SK-N-SH treated with all-trans-retinoic acid at 6 μM for 48 hours (cell line): ENCODE results near the gene TMOD3.

Experiments
- ATAC-seq: fragments of 200-7000 bp; cut with Tn5 transposase; 3 replicates; pipeline ENCODE4 v1.9.1; 2020; ENCODE audit warnings: mild to moderate bottlenecking, moderate library complexity
- ARNTL ChIP-seq: fragments of 450-650 bp; formaldehyde crosslinking; IDR thresholded peaks from 2 replicates; pipeline ENCODE4 v1.5.0; 2020; ENCODE audit warnings: low read depth, mild to moderate bottlenecking, moderate library complexity, borderline replicate concordance
- CSDC2 ChIP-seq: fragments of 250-450 bp; sonication (Bioruptor Pico); IDR thresholded peaks from 2 replicates; pipeline ENCODE4 v1.5.0; 2020; ENCODE audit warnings: mild to moderate bottlenecking, moderate library complexity
- ESRRG ChIP-seq: fragments of 250-450 bp; sonication (Bioruptor Pico); IDR thresholded peaks from 2 replicates; pipeline ENCODE4 v1.6.1; 2021; ENCODE audit warnings: mild to moderate bottlenecking
- GLIS3 ChIP-seq: fragments of 250-450 bp; sonication (Bioruptor Pico); IDR thresholded peaks from 2 replicates; pipeline ENCODE4 v1.5.0; 2020; ENCODE audit warnings: mild to moderate bottlenecking, moderate library complexity
- ISL1 ChIP-seq: fragments of 250-450 bp; sonication (Bioruptor Pico); IDR thresholded peaks from 2 replicates; pipeline ENCODE4 v2.1.2; 2022; ENCODE audit warnings: mild to moderate bottlenecking, moderate library complexity
- OSR1 ChIP-seq: fragments of 250-450 bp; sonication (Bioruptor Pico); IDR thresholded peaks from 2 replicates; pipeline ENCODE4 v1.8.0; 2022; ENCODE audit warnings: moderate library complexity, mild to moderate bottlenecking, inconsistent platforms
- PPARA ChIP-seq: fragments of 250-450 bp; sonication (Bioruptor Pico); IDR thresholded peaks from 2 replicates; pipeline ENCODE4 v1.5.0; 2020; ENCODE audit warnings: mild to moderate bottlenecking, borderline replicate concordance
- RARB ChIP-seq: fragments of 250-450 bp; sonication (Bioruptor Pico); IDR thresholded peaks from 2 replicates; pipeline ENCODE4 v1.8.0; 2021; ENCODE audit warnings: mild to moderate bottlenecking, moderate library complexity
- SNAI2 ChIP-seq: fragments of 250-450 bp; sonication (Bioruptor Pico); IDR thresholded peaks from 2 replicates; pipeline ENCODE4 v1.5.0; 2020; ENCODE audit warnings: mild to moderate bottlenecking, moderate library complexity
- TCF4 ChIP-seq: fragments of 250-450 bp; sonication (Bioruptor Pico); IDR thresholded peaks from 2 replicates; pipeline ENCODE4 v1.8.0; 2021; ENCODE audit warnings: mild to moderate bottlenecking, moderate library complexity, borderline replicate concordance
- TOX ChIP-seq: fragments of 250-450 bp; sonication (Bioruptor Pico); IDR thresholded peaks from 2 replicates; pipeline ENCODE4 v1.8.0; 2021; ENCODE audit warnings: mild to moderate bottlenecking, moderate library complexity, borderline replicate concordance
- ZC3H10 ChIP-seq: fragments of 250-450 bp; sonication (Bioruptor Pico); IDR thresholded peaks from 2 replicates; pipeline ENCODE4 v1.5.1; 2021; ENCODE audit warnings: mild to moderate bottlenecking, moderate library complexity
- ZFP3 ChIP-seq: fragments of 250-450 bp; sonication (Bioruptor Pico); IDR thresholded peaks from 2 replicates; pipeline ENCODE4 v1.5.0; 2020; ENCODE audit warnings: mild to moderate bottlenecking, moderate library complexity
- ZNF565 ChIP-seq: fragments of 450-650 bp; formaldehyde crosslinking; conservative IDR thresholded peaks from 2 replicates; pipeline ENCODE4 v1.5.0; 2020; ENCODE audit warnings: low read depth, mild to moderate bottlenecking, moderate library complexity
- ZNF70 ChIP-seq: fragments of 450-650 bp; formaldehyde crosslinking; IDR thresholded peaks from 2 replicates; pipeline ENCODE4 v1.5.0; 2020; ENCODE audit warnings: mild to moderate bottlenecking, moderate library complexity
- ZNF8 ChIP-seq: fragments of 450-650 bp; formaldehyde crosslinking; IDR thresholded peaks from 2 replicates; pipeline ENCODE4 v1.5.0; 2020; ENCODE audit warnings: mild to moderate bottlenecking, moderate library complexity
- TF ChIP-seq, protein P1 (sequence below): fragments of 250-450 bp; sonication (Bioruptor Pico); IDR thresholded peaks from 2 replicates; pipeline ENCODE4 v1.8.0; 2021; ENCODE audit warnings: low read depth, mild to moderate bottlenecking, moderate library complexity, borderline replicate concordance
- TF ChIP-seq, protein P2 (sequence below): fragments of 250-450 bp; sonication (Bioruptor Pico); IDR thresholded peaks from 2 replicates; pipeline ENCODE4 v1.5.0; 2020; ENCODE audit warnings: mild to moderate bottlenecking, moderate library complexity
- TF ChIP-seq, protein P3 (sequence below): fragments of 250-450 bp; sonication (Bioruptor Pico); IDR thresholded peaks from 2 replicates; pipeline ENCODE4 v1.8.0; 2020; ENCODE audit warnings: mild to moderate bottlenecking, moderate library complexity, borderline replicate concordance
- TF ChIP-seq, protein P4 (sequence below): fragments of 250-450 bp; sonication (Bioruptor Pico); IDR thresholded peaks from 2 replicates; pipeline ENCODE4 v1.5.1; 2020; ENCODE audit warnings: low read depth, mild to moderate bottlenecking, moderate library complexity

The TMOD3 gene

DNA sequence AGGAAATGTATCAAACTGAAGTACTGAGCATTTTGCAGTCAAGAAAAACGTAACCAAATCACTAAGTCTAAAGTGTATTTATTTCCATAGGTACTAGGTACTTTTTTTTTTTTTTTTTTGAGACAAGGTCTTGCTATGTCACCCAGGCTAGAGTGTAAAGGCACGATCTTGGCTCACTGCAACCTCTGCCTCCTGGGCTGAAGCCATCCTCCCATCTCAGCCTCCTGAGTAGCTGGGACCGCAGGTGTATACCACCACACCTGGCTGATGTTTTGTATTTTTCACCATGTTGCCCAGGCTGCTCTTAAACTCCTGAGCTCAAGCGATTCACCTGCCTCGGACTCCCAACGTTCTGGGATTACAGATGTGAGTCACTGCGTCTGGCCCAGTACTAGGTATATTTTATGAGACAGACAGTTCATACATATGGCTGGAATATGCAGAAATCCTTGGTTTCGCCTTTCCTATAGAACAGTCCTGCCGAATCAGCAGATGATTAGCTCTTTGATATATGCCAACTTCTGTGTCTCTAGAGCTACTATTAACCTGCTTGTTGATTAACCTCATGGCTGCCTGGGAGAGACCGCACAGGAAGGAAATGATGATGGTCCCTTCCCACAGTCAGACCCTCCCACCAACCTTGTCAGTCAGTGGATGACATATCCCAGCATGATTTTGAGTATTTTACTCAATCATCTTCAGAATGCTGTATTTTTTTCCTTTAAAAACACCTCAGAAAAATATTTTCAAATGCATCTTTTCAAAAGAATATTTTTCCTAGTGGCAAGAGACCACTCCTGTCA, 32.3 kb downstream of the TMOD3 start:
- TF ChIP-seq ZNF565 (CRISPR knock-in tag) (no peak), ZC3H10 (CRISPR knock-in tag) (no peak), ZNF70 (CRISPR knock-in tag) (no peak), OSR1 (CRISPR knock-in tag) (no peak), ZNF8 (no peak), GLIS3 (CRISPR knock-in tag) (no peak), RARB (no peak), CSDC2 (CRISPR knock-in tag) (no peak), ESRRG (no peak), PPARA (CRISPR knock-in tag) (no peak), ARNTL (CRISPR knock-in tag) (no peak), ZFP3 (CRISPR knock-in tag) (no peak), SNAI2 (no peak)
- TF ChIP-seq, protein P1, sequence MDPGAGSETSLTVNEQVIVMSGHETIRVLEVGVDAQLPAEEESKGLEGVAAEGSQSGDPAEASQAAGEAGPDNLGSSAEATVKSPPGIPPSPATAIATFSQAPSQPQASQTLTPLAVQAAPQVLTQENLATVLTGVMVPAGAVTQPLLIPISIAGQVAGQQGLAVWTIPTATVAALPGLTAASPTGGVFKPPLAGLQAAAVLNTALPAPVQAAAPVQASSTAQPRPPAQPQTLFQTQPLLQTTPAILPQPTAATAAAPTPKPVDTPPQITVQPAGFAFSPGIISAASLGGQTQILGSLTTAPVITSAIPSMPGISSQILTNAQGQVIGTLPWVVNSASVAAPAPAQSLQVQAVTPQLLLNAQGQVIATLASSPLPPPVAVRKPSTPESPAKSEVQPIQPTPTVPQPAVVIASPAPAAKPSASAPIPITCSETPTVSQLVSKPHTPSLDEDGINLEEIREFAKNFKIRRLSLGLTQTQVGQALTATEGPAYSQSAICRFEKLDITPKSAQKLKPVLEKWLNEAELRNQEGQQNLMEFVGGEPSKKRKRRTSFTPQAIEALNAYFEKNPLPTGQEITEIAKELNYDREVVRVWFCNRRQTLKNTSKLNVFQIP, result no peak
- TF ChIP-seq, protein P2, sequence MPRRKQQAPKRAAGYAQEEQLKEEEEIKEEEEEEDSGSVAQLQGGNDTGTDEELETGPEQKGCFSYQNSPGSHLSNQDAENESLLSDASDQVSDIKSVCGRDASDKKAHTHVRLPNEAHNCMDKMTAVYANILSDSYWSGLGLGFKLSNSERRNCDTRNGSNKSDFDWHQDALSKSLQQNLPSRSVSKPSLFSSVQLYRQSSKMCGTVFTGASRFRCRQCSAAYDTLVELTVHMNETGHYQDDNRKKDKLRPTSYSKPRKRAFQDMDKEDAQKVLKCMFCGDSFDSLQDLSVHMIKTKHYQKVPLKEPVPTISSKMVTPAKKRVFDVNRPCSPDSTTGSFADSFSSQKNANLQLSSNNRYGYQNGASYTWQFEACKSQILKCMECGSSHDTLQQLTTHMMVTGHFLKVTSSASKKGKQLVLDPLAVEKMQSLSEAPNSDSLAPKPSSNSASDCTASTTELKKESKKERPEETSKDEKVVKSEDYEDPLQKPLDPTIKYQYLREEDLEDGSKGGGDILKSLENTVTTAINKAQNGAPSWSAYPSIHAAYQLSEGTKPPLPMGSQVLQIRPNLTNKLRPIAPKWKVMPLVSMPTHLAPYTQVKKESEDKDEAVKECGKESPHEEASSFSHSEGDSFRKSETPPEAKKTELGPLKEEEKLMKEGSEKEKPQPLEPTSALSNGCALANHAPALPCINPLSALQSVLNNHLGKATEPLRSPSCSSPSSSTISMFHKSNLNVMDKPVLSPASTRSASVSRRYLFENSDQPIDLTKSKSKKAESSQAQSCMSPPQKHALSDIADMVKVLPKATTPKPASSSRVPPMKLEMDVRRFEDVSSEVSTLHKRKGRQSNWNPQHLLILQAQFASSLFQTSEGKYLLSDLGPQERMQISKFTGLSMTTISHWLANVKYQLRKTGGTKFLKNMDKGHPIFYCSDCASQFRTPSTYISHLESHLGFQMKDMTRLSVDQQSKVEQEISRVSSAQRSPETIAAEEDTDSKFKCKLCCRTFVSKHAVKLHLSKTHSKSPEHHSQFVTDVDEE (CRISPR knock-in tag), result no peak
- TF ChIP-seq, protein P3, sequence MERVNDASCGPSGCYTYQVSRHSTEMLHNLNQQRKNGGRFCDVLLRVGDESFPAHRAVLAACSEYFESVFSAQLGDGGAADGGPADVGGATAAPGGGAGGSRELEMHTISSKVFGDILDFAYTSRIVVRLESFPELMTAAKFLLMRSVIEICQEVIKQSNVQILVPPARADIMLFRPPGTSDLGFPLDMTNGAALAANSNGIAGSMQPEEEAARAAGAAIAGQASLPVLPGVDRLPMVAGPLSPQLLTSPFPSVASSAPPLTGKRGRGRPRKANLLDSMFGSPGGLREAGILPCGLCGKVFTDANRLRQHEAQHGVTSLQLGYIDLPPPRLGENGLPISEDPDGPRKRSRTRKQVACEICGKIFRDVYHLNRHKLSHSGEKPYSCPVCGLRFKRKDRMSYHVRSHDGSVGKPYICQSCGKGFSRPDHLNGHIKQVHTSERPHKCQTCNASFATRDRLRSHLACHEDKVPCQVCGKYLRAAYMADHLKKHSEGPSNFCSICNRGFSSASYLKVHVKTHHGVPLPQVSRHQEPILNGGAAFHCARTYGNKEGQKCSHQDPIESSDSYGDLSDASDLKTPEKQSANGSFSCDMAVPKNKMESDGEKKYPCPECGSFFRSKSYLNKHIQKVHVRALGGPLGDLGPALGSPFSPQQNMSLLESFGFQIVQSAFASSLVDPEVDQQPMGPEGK (CRISPR knock-in tag), result no peak
- ATAC-seq, result no peak

DNA sequence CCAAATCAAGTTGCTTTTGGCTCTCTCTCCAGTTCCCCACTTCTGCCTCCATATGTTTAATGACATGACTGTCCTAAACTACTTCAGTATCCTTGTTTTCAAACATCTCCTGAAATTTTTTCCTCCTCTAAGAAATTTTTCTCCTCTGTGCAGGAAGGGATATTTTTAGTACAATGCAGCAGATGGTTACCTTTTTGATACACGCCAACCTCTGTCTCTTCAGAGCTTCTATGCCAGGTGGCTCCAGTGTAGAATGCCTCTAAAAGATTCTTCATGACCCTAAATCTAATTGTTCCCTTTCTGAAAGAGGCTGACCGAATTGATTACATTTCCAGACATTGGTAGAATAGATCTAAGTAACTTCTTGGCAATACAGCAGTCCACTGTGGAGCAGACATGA, 33.7 kb downstream of the TMOD3 start:
- ATAC-seq, result no peak
- TF ChIP-seq TCF4 (CRISPR knock-in tag) (no peak), OSR1 (CRISPR knock-in tag) (no peak), TOX (CRISPR knock-in tag) (no peak), SNAI2 (no peak), ZNF70 (CRISPR knock-in tag) (no peak)
- TF ChIP-seq, all 23 proteins: peak for 0

DNA sequence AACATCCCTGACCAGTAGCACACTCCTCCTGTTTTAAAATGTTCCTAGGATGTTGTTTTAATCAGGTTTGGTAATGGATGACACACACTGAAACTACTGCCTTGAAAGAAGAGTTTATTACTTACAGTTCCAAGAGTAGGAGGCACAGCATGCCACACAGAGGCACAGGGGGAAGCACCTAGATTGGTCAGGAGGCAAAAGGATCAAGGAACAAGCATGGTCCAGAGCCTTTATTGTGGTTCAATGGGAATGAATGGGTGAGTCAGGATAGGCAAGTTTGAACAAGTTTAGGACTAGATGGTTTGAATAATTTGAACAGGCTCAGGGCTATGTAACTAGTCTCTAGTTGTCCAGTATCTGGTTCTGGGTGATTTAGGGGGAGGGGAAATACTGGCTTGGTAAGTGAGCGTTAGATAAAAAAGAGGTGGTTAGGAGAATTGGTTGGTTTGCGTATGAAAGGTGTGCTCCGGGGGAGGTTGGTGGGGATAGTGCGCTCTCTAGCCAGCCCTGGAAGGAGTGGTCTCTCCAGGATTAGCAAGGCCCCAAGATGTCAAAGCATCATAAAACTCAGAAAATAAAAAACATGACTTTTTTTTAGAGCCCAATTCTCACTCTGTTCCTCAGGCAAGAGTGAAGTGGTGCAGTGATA, 35.1 kb downstream of the TMOD3 start:
- no peak for ATAC-seq
- TF ChIP-seq ARNTL (CRISPR knock-in tag) (no peak), CSDC2 (CRISPR knock-in tag) (no peak), ZNF70 (CRISPR knock-in tag) (no peak), GLIS3 (CRISPR knock-in tag) (no peak), ZFP3 (CRISPR knock-in tag) (no peak), ZNF565 (CRISPR knock-in tag) (no peak), ISL1 (CRISPR knock-in tag) (no peak), RARB (no peak), TOX (CRISPR knock-in tag) (no peak), OSR1 (CRISPR knock-in tag) (no peak)
- TF ChIP-seq, protein P1, result no peak
- TF ChIP-seq, protein P4, sequence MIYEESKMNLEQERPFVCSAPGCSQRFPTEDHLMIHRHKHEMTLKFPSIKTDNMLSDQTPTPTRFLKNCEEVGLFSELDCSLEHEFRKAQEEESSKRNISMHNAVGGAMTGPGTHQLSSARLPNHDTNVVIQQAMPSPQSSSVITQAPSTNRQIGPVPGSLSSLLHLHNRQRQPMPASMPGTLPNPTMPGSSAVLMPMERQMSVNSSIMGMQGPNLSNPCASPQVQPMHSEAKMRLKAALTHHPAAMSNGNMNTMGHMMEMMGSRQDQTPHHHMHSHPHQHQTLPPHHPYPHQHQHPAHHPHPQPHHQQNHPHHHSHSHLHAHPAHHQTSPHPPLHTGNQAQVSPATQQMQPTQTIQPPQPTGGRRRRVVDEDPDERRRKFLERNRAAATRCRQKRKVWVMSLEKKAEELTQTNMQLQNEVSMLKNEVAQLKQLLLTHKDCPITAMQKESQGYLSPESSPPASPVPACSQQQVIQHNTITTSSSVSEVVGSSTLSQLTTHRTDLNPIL (CRISPR knock-in tag), result no peak
- TF ChIP-seq, protein P2 (CRISPR knock-in tag), result no peak
